Neural progenitor cell (in vitro differentiated cells): ENCODE data around the gene HCCS.

Experiments used
- CTCF ChIP-seq: fragments of 200-600 bp; sonication (generic); IDR thresholded peaks from 2 replicates; pipeline ENCODE4 v1.5.1; 2017; ENCODE audit warnings: antibody characterized with exemption, mild to moderate bottlenecking
- EZH2 ChIP-seq: fragments of 200-600 bp; sonication (generic); IDR thresholded peaks from 2 replicates; pipeline ENCODE4 v1.6.1; 2017; ENCODE audit warnings: antibody characterized with exemption, mild to moderate bottlenecking, moderate library complexity
- EZH2phosphoT487 ChIP-seq: fragments of 200-600 bp; sonication (generic); IDR thresholded peaks from 2 replicates; pipeline ENCODE4 v1.6.1; 2017; ENCODE audit warnings: antibody characterized with exemption

- TF ChIP-seq EZH2 (no peak), CTCF (no peak), EZH2phosphoT487 (no peak)
Measured at GRCh38 chrX:11099465-11099864, 11.7 kb upstream of the HCCS start.
